Gastroesophageal sphincter (tissue), 4 donors: Measurements from ENCODE around the gene NAPEPLD. TPM values are rescaled to one million over a fixed set of nuclear protein-coding genes. Genes with fewer than 3 reads are reported as not detected.
"Not testable (repeated sequence)": the region's sequence is repeated elsewhere in the genome, so short reads cannot be mapped to it uniquely, and the experiment has no call there.

Experiments used
- ATAC-seq: fragments of 150-250 bp; one replicate; pipeline ENCODE4 v1.9.1; 2016; ENCODE audit warnings: mild to moderate bottlenecking, moderate library complexity
- H3K27ac ChIP-seq, 4 donors: fragments of 200-600 bp; sonication (generic) in 3 of 4; 1 replicate in 3 of 4; 2 replicates in 1 of 4; pipeline ENCODE4 v1.5.1; 2016 to 2019
- H3K27me3 ChIP-seq: fragments of 200-600 bp; sonication (generic); one replicate; pipeline ENCODE4 v1.5.1; 2019
- H3K36me3 ChIP-seq, 2 donors: fragments of 200-600 bp; sonication (generic); one replicate each; pipeline ENCODE4 v1.5.1; 2019; ENCODE audit warnings: control low read depth in 1 of 2
- H3K4me1 ChIP-seq, 3 donors: fragments of 200-600 bp; sonication (generic); 1 replicate in 2 of 3; 2 replicates in 1 of 3; pipeline ENCODE4 v1.5.1; 2016 to 2019; ENCODE audit warnings: control low read depth in 2 of 3
- H3K4me3 ChIP-seq, 2 donors: fragments of 200-600 bp; sonication (generic); one replicate each; pipeline ENCODE4 v1.5.1; 2019; ENCODE audit warnings: mild to moderate bottlenecking in 1 of 2, moderate library complexity in 1 of 2
- H3K9me3 ChIP-seq, 3 donors: fragments of 200-600 bp; sonication (generic); one replicate each; pipeline ENCODE4 v1.5.1; 2017 to 2019; ENCODE audit warnings: control low read depth in 2 of 3
- EP300 ChIP-seq: sonication (generic); formaldehyde crosslinking; IDR thresholded peaks from one replicate; pipeline ENCODE4 v1.6.1; 2017; ENCODE audit warnings: antibody characterized with exemption, mild to moderate bottlenecking
- POLR2A ChIP-seq, 2 donors: fragments of 450-650 bp; IDR thresholded peaks; one replicate each; pipeline ENCODE4 v1.6.1; 2017; ENCODE audit warnings: antibody characterized with exemption in 2 of 2, mild to moderate bottlenecking in 2 of 2, moderate library complexity in 1 of 2
- POLR2AphosphoS5 ChIP-seq: sonication (generic); formaldehyde crosslinking; IDR thresholded peaks from one replicate; pipeline ENCODE4 v1.6.1; 2017; ENCODE audit warnings: antibody characterized with exemption
- WGBS, 2 donors: methylation state at CpG; one replicate each; pipeline ENCODE4 v1.1.5; 2018; ENCODE audit warnings: low coverage in 1 of 2; 5-methylcytosine and 5-hydroxymethylcytosine counted together
- total RNA-seq, 4 donors: library from RNA; depleted of rRNA; stranded (reverse); fragments of >200 nt; gene quantifications; one replicate each; pipeline ENCODE4 v1.1.0, GENCODE V29; 2016
- TF ChIP-seq, protein P1 (sequence below), 4 experiments: fragments of 200-600 bp in 2 of 4; fragments of 450-650 bp in 2 of 4; sonication (generic) in 1 of 4; IDR thresholded peaks; one replicate each; pipeline ENCODE4 v1.5.1; 2017 to 2019; ENCODE audit warnings: antibody characterized with exemption in 4 of 4, mild to moderate bottlenecking in 2 of 4, moderate library complexity in 2 of 4

Gene NAPEPLD
- total RNA-seq, 4 donors from 2014 or later: 7.1 to 19.1 (median 7.3) TPM

GRCh38 chr7:103106005-103106702 lies 42.7 kb downstream of the NAPEPLD start:
- WGBS, 2 donors: 40 to 67% methylated on average over 1 to 6 of the region's 12 CpGs
- no peak overlapping the region for H3K27ac ChIP-seq

GRCh38 chr7:103101543-103101942 lies 47.4 kb downstream of the NAPEPLD start:
- H3K4me3 ChIP-seq: no peak overlapping the region
- TF ChIP-seq EP300 (no peak), POLR2A (IDR thresholded peaks at IDR 0.05) (no peak), POLR2AphosphoS5 (no peak)
- TF ChIP-seq, protein P1, sequence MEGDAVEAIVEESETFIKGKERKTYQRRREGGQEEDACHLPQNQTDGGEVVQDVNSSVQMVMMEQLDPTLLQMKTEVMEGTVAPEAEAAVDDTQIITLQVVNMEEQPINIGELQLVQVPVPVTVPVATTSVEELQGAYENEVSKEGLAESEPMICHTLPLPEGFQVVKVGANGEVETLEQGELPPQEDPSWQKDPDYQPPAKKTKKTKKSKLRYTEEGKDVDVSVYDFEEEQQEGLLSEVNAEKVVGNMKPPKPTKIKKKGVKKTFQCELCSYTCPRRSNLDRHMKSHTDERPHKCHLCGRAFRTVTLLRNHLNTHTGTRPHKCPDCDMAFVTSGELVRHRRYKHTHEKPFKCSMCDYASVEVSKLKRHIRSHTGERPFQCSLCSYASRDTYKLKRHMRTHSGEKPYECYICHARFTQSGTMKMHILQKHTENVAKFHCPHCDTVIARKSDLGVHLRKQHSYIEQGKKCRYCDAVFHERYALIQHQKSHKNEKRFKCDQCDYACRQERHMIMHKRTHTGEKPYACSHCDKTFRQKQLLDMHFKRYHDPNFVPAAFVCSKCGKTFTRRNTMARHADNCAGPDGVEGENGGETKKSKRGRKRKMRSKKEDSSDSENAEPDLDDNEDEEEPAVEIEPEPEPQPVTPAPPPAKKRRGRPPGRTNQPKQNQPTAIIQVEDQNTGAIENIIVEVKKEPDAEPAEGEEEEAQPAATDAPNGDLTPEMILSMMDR (IDR thresholded peaks at IDR 0.05): no peak
- ATAC-seq: no peak
- no peak overlapping the region for H3K27ac ChIP-seq
- H3K36me3 ChIP-seq: peaks cover 0 to 60% of the 10 kb centered on the region in 2 donors
- H3K9me3 ChIP-seq: no peaks in the 10 kb centered on the region
- H3K4me1 ChIP-seq: peaks cover 0 to 6% (median 0%) of the 10 kb centered on the region in 3 donors
- WGBS, 2 donors: 41 to 42% methylated on average over 2 of the region's 2 CpGs
- H3K27me3 ChIP-seq: no peaks in the 10 kb centered on the region

More at GRCh38 chr7:103106005-103106702, 42.7 kb downstream of the NAPEPLD start:
- Histone ChIP-seq H3K4me1 (peaks cover 0 to 9% (median 0%) of the 10 kb centered on the region in 3 donors), H3K27me3 (no peaks in the 10 kb centered on the region), H3K9me3 (no peaks in the 10 kb centered on the region), H3K36me3 (peaks cover 0 to 37% of the 10 kb centered on the region in 2 donors), H3K4me3 (no peak overlapping the region)
- TF ChIP-seq EP300 (no peak), POLR2AphosphoS5 (no peak), POLR2A (IDR thresholded peaks at IDR 0.05) (no peak)
- TF ChIP-seq, protein P1 (IDR thresholded peaks at IDR 0.05): no peak
- no peak for ATAC-seq

GRCh38 chr7:103100348-103100747 lies 48.6 kb downstream of the NAPEPLD start:
- ATAC-seq: no peak
- H3K4me1 ChIP-seq: no peaks in the 10 kb centered on the region
- TF ChIP-seq POLR2AphosphoS5 (no peak), POLR2A (IDR thresholded peaks at IDR 0.05) (no peak), EP300 (no peak)
- TF ChIP-seq, protein P1 (IDR thresholded peaks at IDR 0.05): no peak
- no peaks in the 10 kb centered on the region for H3K9me3 ChIP-seq
- H3K27ac ChIP-seq: no peak overlapping the region
- peaks cover 0 to 68% of the 10 kb centered on the region in 2 donors for H3K36me3 ChIP-seq
- no peaks in the 10 kb centered on the region for H3K27me3 ChIP-seq
- no peak overlapping the region for H3K4me3 ChIP-seq
- 55 to 61% methylated on average over 3 of the region's 3 CpGs for WGBS, 2 donors

GRCh38 chr7:103097041-103097440 lies 51.9 kb downstream of the NAPEPLD start:
- H3K36me3 ChIP-seq: peaks cover 0 to 57% of the 10 kb centered on the region in 2 donors
- TF ChIP-seq EP300 (no peak), POLR2A (IDR thresholded peaks at IDR 0.05) (no peak), POLR2AphosphoS5 (no peak)
- TF ChIP-seq, protein P1 (IDR thresholded peaks at IDR 0.05): no peak
- no peaks in the 10 kb centered on the region for H3K4me1 ChIP-seq
- H3K9me3 ChIP-seq: no peaks in the 10 kb centered on the region
- H3K4me3 ChIP-seq: no peak overlapping the region
- 90 to 100% methylated on average over 2 of the region's 2 CpGs for WGBS, 2 donors
- H3K27ac ChIP-seq: no peak overlapping the region
- H3K27me3 ChIP-seq: no peaks in the 10 kb centered on the region
- no peak for ATAC-seq

DNA sequence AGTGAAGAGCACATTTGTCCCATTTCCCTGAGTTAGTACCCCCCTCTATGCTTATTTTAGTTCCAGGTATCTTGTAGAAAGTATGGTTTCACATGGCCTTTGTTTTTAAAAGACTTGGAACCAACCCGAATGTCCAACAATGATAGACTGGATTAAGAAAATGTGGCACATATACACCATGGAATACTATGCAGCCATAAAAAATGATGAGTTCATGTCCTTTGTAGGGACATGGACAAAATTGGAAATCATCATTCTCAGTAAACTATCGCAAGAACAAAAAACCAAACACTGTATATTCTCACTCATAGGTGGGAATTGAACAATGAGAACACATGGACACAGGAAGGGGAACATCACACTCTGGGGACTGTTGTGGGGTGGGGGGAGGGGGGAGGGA lies 53.3 kb downstream of the NAPEPLD start:
- ATAC-seq, H3K4me1 ChIP-seq, H3K27ac ChIP-seq, H3K27me3 ChIP-seq, H3K4me3 ChIP-seq, H3K9me3 ChIP-seq: not testable (repeated sequence)
- 83 to 100% methylated on average over 1 of the region's 2 CpGs for WGBS, 2 donors
- H3K36me3 ChIP-seq: peaks cover 0 to 48% of the 10 kb centered on the region in 2 donors
